Measurements from ENCODE around the gene LCN10. TPM values are rescaled to one million over a fixed set of nuclear protein-coding genes. Genes with fewer than 3 reads are reported as not detected.

The LCN10 gene
- total RNA-seq, 2 donors from 2014 or later = 0.91 to 1.1 TPM

DNA sequence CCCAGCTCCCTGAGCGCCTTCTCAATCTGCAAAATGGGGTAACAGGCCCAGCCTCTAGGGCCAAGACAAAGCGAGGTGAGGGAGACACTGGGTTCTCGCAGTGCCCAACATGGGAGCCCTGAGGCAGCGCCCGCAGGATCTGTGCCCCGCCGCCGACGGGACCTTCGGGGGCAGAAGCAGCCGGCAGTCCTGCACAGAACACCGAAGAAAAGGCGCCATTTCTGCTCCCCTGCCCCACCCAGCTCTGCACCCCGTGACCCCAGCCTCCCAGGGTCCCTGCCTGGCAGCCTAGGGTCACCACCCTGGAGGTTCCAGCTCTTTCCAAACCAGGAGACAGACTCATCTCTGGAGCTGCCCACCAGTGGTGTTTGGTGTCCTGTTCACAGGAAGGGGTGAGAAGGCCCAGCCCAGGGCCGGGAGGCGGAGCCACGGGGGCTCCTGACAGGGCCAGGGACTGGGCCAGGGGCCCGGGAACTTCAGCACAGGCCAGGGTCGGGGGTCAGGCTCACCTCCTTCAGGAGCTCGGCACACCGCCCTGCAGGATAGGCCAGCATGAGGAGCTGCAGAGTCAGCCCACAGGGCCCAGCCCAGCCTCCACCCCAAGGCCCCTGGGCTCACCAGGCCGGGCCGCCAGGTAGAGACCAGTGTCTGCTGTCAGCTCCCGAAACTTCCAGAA lies 12.0 kb upstream of the LCN10 start:
- H3K9me3 Mint-ChIP-seq = peaks cover 33% of the 10 kb centered on the region
- H3K4me3 ChIP-seq (ENCODE audit: low read length) = no peak overlapping the region
- peaks cover 2% of the 10 kb centered on the region for H3K36me3 Mint-ChIP-seq (ENCODE audit: low read depth)
- H3K27me3 ChIP-seq (ENCODE audit: control insufficient read depth, insufficient read depth, low read length, poor library complexity, severe bottlenecking) = no peaks in the 10 kb centered on the region
- no peaks in the 10 kb centered on the region for H3K4me1 Mint-ChIP-seq
- TF ChIP-seq, protein P1, sequence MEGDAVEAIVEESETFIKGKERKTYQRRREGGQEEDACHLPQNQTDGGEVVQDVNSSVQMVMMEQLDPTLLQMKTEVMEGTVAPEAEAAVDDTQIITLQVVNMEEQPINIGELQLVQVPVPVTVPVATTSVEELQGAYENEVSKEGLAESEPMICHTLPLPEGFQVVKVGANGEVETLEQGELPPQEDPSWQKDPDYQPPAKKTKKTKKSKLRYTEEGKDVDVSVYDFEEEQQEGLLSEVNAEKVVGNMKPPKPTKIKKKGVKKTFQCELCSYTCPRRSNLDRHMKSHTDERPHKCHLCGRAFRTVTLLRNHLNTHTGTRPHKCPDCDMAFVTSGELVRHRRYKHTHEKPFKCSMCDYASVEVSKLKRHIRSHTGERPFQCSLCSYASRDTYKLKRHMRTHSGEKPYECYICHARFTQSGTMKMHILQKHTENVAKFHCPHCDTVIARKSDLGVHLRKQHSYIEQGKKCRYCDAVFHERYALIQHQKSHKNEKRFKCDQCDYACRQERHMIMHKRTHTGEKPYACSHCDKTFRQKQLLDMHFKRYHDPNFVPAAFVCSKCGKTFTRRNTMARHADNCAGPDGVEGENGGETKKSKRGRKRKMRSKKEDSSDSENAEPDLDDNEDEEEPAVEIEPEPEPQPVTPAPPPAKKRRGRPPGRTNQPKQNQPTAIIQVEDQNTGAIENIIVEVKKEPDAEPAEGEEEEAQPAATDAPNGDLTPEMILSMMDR (conservative IDR thresholded peaks at IDR 0.05) = no peak
- no peaks in the 10 kb centered on the region for H3K4me1 ChIP-seq (ENCODE audit: control insufficient read depth, insufficient read depth, low read length)
- peak; percentile 81 for DNase-seq
- peaks cover 16% of the 10 kb centered on the region for H3K27me3 Mint-ChIP-seq (ENCODE audit: insufficient read depth)
- no peaks in the 10 kb centered on the region for H3K36me3 ChIP-seq (ENCODE audit: control insufficient read depth, insufficient read depth, low read length)
- no peak overlapping the region for H3K27ac ChIP-seq (ENCODE audit: low read depth, low read length)
- peaks cover 15% of the 10 kb centered on the region for H3K9me3 ChIP-seq (ENCODE audit: control insufficient read depth, low read length)
- H3K9ac ChIP-seq (ENCODE audit: extremely low read depth, low read length, poor library complexity, severe bottlenecking) = no peak overlapping the region
- H3K4me3 Mint-ChIP-seq = no peak overlapping the region
- 85 to 90% methylated on average over 15 to 24 of the region's 24 CpGs for WGBS, 2 experiments (ENCODE audit: insufficient coverage in 1 of 2, insufficient read length in 1 of 2)
- no peak overlapping the region for H3K27ac Mint-ChIP-seq

DNA sequence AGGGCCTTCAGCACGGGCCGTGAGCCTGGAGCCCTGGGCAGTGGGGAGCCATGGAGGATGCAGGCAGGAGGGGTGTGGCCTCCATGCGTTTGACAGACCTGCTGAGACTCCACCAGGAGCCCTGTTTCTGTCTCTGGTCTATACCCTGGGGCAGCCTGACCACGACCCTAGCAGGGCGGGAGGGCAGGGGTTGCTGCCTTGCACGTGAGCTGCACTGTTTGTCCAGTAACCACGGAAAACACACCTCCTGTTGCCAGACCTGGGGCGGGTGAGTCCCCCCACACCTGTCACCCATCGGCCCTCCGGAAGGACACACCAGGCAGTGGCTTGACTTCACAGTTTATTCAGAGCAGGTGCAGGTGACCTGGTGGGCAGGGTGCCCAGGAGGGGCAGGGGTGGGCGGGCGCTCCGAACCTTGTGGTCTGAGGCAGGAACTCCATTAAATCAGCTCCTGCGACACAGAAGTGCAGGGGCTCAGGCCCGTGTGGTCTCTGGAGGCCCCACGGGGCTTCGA lies 11.4 kb upstream of the LCN10 start:
- no peak for DNase-seq
- no peak overlapping the region for H3K4me3 ChIP-seq (ENCODE audit: low read length)
- Mint-ChIP-seq H3K4me3 (no peak overlapping the region), H3K9me3 (peaks cover 33% of the 10 kb centered on the region), H3K27ac (no peak overlapping the region), H3K4me1 (no peaks in the 10 kb centered on the region), H3K36me3 (ENCODE audit: low read depth) (peaks cover 2% of the 10 kb centered on the region), H3K27me3 (ENCODE audit: insufficient read depth) (peaks cover 16% of the 10 kb centered on the region)
- no peaks in the 10 kb centered on the region for H3K36me3 ChIP-seq (ENCODE audit: control insufficient read depth, insufficient read depth, low read length)
- H3K9me3 ChIP-seq (ENCODE audit: control insufficient read depth, low read length) = peaks cover 15% of the 10 kb centered on the region
- no peak overlapping the region for H3K9ac ChIP-seq (ENCODE audit: extremely low read depth, low read length, poor library complexity, severe bottlenecking)
- WGBS, 2 experiments (ENCODE audit: insufficient coverage in 1 of 2, insufficient read length in 1 of 2) = 92 to 93% methylated on average over 14 to 17 of the region's 17 CpGs
- no peaks in the 10 kb centered on the region for H3K27me3 ChIP-seq (ENCODE audit: control insufficient read depth, insufficient read depth, low read length, poor library complexity, severe bottlenecking)
- H3K27ac ChIP-seq (ENCODE audit: low read depth, low read length) = no peak overlapping the region
- no peaks in the 10 kb centered on the region for H3K4me1 ChIP-seq (ENCODE audit: control insufficient read depth, insufficient read depth, low read length)
- TF ChIP-seq, protein P1 (conservative IDR thresholded peaks at IDR 0.05) = no peak

- peaks cover 15% of the 10 kb centered on the region for H3K9me3 ChIP-seq (ENCODE audit: control insufficient read depth, low read length)
- no peak overlapping the region for H3K9ac ChIP-seq (ENCODE audit: extremely low read depth, low read length, poor library complexity, severe bottlenecking)
- Mint-ChIP-seq H3K27ac (no peak overlapping the region), H3K27me3 (ENCODE audit: insufficient read depth) (peaks cover 16% of the 10 kb centered on the region), H3K9me3 (peaks cover 33% of the 10 kb centered on the region), H3K4me3 (no peak overlapping the region), H3K4me1 (no peaks in the 10 kb centered on the region), H3K36me3 (ENCODE audit: low read depth) (peaks cover 2% of the 10 kb centered on the region)
- no peaks in the 10 kb centered on the region for H3K27me3 ChIP-seq (ENCODE audit: control insufficient read depth, insufficient read depth, low read length, poor library complexity, severe bottlenecking)
- DNase-seq = no peak
- WGBS, 2 experiments (ENCODE audit: insufficient coverage in 1 of 2, insufficient read length in 1 of 2) = 82 to 87% methylated on average over 28 to 31 of the region's 31 CpGs
- no peaks in the 10 kb centered on the region for H3K4me1 ChIP-seq (ENCODE audit: control insufficient read depth, insufficient read depth, low read length)
- H3K27ac ChIP-seq (ENCODE audit: low read depth, low read length) = no peak overlapping the region
- TF ChIP-seq, protein P1 (conservative IDR thresholded peaks at IDR 0.05) = no peak
- H3K36me3 ChIP-seq (ENCODE audit: control insufficient read depth, insufficient read depth, low read length) = no peaks in the 10 kb centered on the region
- H3K4me3 ChIP-seq (ENCODE audit: low read length) = no peak overlapping the region
Measured at GRCh38 chr9:136753371-136754058, 10.8 kb upstream of the LCN10 start.
